Stimulated activated naive CD8-positive, alpha-beta T cell treated with anti-CD3 and anti-CD28 coated beads, Interleukin-15, Interleukin-2, amounts not matched to agents 100 ng/mL and 50 ng/mL, for 24 hours (primary cell): ENCODE data around the gene WNT2B.

Experiments used
- H3K27ac Mint-ChIP-seq: one replicate; pipeline ENCODE4 v1.8.0; 2021; ENCODE audit warnings: mild to moderate bottlenecking, mixed read lengths
- H3K27me3 Mint-ChIP-seq: one replicate; pipeline ENCODE4 v1.8.0; 2021; ENCODE audit warnings: mixed read lengths
- H3K36me3 Mint-ChIP-seq: one replicate; pipeline ENCODE4 v1.8.0; 2021; ENCODE audit warnings: low read depth, mixed read lengths
- H3K4me1 Mint-ChIP-seq: one replicate; pipeline ENCODE4 v1.8.0; 2021; ENCODE audit warnings: low read depth, mixed read lengths
- H3K4me3 Mint-ChIP-seq: one replicate; pipeline ENCODE4 v1.8.0; 2021; ENCODE audit warnings: mild to moderate bottlenecking, mixed read lengths
- H3K9me3 Mint-ChIP-seq: one replicate; pipeline ENCODE4 v1.8.0; 2021; ENCODE audit warnings: mixed read lengths

Gene WNT2B

DNA sequence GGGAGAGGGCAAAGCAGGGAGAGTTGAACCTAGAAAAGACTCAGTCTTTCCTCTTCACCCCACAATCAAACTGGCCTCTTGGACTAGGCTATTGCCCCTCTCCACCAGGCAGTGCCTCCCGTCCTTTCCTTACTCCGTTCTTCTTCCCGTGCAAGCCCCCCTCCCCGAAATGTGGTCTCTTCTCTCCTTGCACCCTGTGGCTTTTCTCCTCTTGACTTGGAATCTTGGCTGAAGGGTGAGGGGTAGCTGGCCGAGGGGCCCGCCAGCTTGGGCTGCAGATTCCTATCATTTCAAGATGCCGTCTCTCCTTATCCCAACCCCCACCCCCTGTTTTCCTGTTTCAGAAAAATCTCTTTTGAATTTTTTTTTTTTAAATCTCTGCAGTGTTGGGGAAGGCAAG lies 1.6 kb downstream of the WNT2B start:
- Mint-ChIP-seq H3K4me3 (no peak overlapping the region), H3K4me1 (no peaks in the 10 kb centered on the region)

DNA sequence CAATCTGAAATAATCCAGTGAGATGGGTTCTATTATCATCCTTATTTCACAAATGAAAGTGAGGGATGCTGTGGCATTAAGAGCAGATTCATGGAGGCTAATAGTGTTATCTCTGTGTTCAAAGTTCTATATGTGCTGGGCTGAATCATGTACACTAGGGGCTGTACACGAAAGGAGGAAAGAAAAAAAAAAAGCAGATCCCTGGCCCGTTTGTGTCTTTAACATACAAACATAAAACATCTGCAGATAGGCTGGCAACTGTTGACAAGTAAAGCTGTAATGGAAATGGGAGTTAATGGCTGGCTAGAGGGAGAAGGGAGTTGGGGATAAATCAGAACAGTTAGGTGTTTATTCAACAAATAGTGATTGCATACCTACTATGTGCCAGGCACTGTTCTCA lies 3.1 kb downstream of the WNT2B start:
- Mint-ChIP-seq H3K36me3 (no peaks in the 10 kb centered on the region), H3K9me3 (no peaks in the 10 kb centered on the region), H3K27ac (no peak overlapping the region), H3K4me3 (no peak overlapping the region), H3K27me3 (peaks cover 23% of the 10 kb centered on the region), H3K4me1 (no peaks in the 10 kb centered on the region)

More for the DNA sequence above, 1.6 kb downstream of the WNT2B start:
- Mint-ChIP-seq H3K27ac (no peak overlapping the region), H3K27me3 (peaks cover 26% of the 10 kb centered on the region), H3K36me3 (no peaks in the 10 kb centered on the region), H3K9me3 (no peaks in the 10 kb centered on the region)

DNA sequence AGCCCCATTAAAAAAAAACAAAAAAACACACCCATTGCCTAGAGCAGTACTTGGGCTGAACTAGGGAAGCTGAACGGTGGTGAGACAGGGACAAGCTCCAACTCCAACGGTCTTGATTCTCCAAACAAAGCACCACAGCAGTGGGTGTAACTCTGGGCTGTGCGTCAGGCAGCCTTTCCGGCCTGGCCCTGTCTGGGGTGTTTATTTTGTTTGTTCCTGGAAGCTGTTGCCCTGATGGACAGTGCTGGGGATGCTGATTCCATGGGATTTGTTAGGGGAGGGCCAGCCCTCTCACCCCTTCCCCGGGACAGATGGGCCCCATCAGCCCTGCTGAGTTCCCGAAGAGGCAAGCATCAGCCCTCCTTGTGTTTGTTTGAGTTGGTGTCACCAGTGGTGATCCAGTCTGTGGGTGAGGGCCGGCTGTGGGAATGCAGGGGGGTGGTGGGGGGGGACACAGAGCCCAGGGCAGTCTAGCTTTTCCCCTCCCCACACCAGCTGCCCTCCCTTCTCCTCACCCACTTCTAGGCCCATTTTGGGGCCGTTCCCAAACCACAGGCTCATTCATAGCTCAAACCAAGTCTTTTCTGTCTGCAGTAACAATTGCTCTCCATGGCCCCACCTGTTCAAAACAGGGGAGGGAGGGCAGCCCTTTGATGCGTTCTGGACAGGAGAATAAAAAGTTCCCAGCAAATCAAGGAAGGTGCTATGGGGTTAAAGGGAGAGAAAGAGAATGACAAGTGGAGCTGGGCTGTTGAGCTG lies 4.5 kb downstream of the WNT2B start:
- Mint-ChIP-seq H3K27me3 (peaks cover 15% of the 10 kb centered on the region), H3K27ac (no peak overlapping the region), H3K36me3 (no peaks in the 10 kb centered on the region), H3K4me3 (no peak overlapping the region), H3K9me3 (no peaks in the 10 kb centered on the region), H3K4me1 (no peaks in the 10 kb centered on the region)

DNA sequence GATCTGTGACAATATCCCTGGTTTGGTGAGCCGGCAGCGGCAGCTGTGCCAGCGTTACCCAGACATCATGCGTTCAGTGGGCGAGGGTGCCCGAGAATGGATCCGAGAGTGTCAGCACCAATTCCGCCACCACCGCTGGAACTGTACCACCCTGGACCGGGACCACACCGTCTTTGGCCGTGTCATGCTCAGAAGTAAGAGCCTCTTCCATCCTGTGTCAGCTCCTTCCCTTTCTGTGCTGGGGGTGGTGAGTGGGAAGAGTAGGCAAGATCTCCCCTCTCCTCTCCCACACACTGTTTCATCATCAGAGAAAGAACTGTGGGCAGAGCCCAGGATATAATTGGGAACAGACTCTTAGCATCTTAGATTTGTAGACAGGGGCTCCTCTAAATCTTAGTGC lies 6.1 kb downstream of the WNT2B start:
- Mint-ChIP-seq H3K4me1 (no peaks in the 10 kb centered on the region), H3K27ac (no peak overlapping the region), H3K36me3 (no peaks in the 10 kb centered on the region), H3K4me3 (no peak overlapping the region), H3K9me3 (no peaks in the 10 kb centered on the region), H3K27me3 (peaks cover 9% of the 10 kb centered on the region)

DNA sequence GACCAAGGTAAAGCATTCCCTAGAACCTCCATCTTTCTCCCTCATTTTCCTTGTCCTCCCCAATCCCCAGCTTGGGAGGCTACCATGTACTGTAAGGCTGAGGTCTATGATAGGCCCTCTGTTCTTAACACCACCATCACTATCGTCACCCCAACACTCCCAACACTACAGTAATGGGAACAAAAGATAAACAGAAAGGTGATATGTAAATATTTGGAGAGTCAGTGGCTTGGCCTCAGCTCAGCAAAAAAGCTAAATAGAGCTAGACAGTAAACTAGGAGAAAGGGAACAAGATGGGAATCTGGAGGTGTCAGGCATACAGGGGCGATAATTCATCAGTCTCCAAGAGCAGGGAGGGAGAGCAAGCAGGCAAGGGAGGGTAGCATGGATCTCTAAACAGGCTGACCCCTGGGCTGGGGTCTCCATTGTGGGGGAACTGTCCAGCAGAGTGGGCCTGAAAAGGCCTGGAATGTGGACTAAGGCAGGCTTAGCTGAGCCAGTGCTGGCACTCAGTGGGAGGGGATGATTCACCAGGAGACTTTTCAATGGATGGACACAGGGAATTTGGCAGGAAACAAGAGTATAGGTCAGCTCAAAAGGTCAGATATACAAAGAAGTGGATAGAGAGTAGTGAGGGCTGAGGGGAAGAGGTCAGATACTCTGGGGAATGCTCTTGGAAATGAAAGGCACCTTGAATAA lies 6.7 kb downstream of the WNT2B start:
- no peaks in the 10 kb centered on the region for H3K36me3 Mint-ChIP-seq
- peaks cover 4% of the 10 kb centered on the region for H3K27me3 Mint-ChIP-seq
- no peaks in the 10 kb centered on the region for H3K9me3 Mint-ChIP-seq
- no peak overlapping the region for H3K4me3 Mint-ChIP-seq
- H3K4me1 Mint-ChIP-seq: no peaks in the 10 kb centered on the region
- no peak overlapping the region for H3K27ac Mint-ChIP-seq

DNA sequence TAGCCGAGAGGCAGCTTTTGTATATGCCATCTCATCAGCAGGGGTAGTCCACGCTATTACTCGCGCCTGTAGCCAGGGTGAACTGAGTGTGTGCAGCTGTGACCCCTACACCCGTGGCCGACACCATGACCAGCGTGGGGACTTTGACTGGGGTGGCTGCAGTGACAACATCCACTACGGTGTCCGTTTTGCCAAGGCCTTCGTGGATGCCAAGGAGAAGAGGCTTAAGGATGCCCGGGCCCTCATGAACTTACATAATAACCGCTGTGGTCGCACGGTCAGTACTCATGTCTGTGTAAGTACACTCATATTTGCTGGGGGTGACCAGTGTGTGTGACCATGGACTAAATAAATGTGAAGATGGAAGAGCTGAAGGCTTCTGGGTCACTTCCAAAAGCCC lies 7.4 kb downstream of the WNT2B start:
- Mint-ChIP-seq H3K4me1 (no peaks in the 10 kb centered on the region), H3K4me3 (no peak overlapping the region), H3K9me3 (no peaks in the 10 kb centered on the region), H3K27ac (no peak overlapping the region), H3K27me3 (no peaks in the 10 kb centered on the region), H3K36me3 (no peaks in the 10 kb centered on the region)

DNA sequence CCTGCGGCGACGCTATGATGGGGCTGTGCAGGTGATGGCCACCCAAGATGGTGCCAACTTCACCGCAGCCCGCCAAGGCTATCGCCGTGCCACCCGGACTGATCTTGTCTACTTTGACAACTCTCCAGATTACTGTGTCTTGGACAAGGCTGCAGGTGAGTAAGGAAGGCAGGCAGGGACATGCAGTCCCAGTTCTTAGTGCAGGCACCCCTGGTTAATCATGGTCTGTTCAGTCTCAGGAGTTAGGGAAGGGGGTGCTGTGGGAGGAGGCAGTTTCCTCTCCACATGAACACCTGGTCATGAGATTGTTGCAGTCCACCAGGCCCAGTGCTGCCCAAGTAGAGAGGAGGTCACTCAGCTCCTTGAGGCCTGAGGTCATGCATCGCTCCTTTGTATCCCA lies 8.5 kb downstream of the WNT2B start:
- H3K27me3 Mint-ChIP-seq: no peaks in the 10 kb centered on the region
- no peak overlapping the region for H3K4me3 Mint-ChIP-seq
- H3K36me3 Mint-ChIP-seq: no peaks in the 10 kb centered on the region
- H3K4me1 Mint-ChIP-seq: no peaks in the 10 kb centered on the region
- no peak overlapping the region for H3K27ac Mint-ChIP-seq
- no peaks in the 10 kb centered on the region for H3K9me3 Mint-ChIP-seq

DNA sequence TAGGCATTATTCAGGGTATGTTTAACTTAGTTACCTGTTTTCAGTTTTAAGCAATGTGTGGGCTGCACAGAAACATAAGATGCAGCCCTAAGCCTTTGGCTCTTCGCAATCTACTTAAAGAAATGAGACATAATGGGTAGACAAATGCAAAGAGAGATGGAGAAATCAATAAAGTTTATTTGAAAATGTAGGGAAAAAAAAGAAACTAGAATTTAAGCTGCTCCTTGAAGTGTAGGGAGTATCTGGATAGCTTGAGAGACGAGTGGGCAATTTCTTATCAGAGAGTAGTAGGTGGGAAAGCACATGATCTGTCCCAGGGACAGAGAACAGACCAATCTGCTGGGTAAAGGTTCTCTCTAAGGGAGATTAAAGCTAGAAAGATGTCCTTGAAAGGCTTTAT lies 8.9 kb downstream of the WNT2B start:
- no peaks in the 10 kb centered on the region for H3K4me1 Mint-ChIP-seq
- no peak overlapping the region for H3K4me3 Mint-ChIP-seq
- no peak overlapping the region for H3K27ac Mint-ChIP-seq
- H3K36me3 Mint-ChIP-seq: no peaks in the 10 kb centered on the region
- H3K27me3 Mint-ChIP-seq: no peaks in the 10 kb centered on the region
- no peaks in the 10 kb centered on the region for H3K9me3 Mint-ChIP-seq

DNA sequence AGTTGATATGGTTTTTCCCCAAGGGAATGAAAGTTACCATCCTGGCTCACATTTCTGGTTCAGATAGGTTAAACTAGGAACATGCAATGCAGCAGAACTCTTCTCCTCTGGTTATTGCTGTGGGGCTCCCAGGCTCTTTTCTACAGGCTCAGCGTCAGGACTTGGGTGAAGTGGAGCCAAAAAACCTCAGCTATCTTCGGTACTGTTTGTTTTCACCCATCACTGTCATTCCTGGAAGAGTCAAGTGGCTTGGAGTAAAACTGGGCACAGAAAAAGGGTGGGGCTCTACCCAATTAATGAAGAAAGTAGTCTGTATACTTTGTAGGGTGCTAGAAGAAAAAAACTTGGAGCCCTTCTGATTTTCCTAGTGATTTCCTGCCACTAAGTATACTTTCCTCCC lies 9.4 kb downstream of the WNT2B start:
- no peaks in the 10 kb centered on the region for H3K4me1 Mint-ChIP-seq
- H3K36me3 Mint-ChIP-seq: no peaks in the 10 kb centered on the region
- H3K4me3 Mint-ChIP-seq: no peak overlapping the region
- no peaks in the 10 kb centered on the region for H3K9me3 Mint-ChIP-seq
- no peaks in the 10 kb centered on the region for H3K27me3 Mint-ChIP-seq
- H3K27ac Mint-ChIP-seq: no peak overlapping the region

DNA sequence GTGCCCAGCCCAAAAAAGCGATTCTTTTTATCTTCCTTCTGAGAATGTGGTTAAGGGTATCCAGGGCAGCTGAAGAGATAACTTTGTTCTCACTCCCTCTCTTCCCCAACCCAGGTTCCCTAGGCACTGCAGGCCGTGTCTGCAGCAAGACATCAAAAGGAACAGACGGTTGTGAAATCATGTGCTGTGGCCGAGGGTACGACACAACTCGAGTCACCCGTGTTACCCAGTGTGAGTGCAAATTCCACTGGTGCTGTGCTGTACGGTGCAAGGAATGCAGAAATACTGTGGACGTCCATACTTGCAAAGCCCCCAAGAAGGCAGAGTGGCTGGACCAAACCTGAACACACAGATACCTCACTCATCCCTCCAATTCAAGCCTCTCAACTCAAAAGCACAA lies 11.4 kb downstream of the WNT2B start:
- peaks cover 7% of the 10 kb centered on the region for H3K36me3 Mint-ChIP-seq
- no peak overlapping the region for H3K27ac Mint-ChIP-seq
- no peaks in the 10 kb centered on the region for H3K4me1 Mint-ChIP-seq
- H3K4me3 Mint-ChIP-seq: no peak overlapping the region
- no peaks in the 10 kb centered on the region for H3K27me3 Mint-ChIP-seq
- no peaks in the 10 kb centered on the region for H3K9me3 Mint-ChIP-seq

DNA sequence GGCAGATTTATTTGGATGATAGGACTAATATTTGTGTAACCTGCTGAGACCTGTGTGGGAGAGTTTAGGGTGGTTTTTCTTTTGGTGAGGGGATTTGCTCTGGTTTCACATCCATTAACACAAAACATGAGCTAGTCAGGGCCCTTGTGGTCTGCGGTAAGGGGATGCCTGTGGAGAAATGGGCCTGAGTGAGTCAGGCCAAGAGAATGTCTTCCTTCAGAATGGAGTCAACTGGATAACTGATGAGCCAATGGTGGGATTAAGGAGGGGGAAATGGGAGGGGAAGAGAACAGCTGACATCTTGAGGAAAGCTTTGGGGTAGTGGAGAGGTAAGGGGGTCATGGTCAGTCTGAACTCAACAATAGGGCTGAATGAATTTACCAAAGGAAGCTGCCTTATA lies 13.9 kb downstream of the WNT2B start:
- H3K36me3 Mint-ChIP-seq: peaks cover 7% of the 10 kb centered on the region
- no peak overlapping the region for H3K27ac Mint-ChIP-seq
- H3K4me1 Mint-ChIP-seq: no peaks in the 10 kb centered on the region

DNA sequence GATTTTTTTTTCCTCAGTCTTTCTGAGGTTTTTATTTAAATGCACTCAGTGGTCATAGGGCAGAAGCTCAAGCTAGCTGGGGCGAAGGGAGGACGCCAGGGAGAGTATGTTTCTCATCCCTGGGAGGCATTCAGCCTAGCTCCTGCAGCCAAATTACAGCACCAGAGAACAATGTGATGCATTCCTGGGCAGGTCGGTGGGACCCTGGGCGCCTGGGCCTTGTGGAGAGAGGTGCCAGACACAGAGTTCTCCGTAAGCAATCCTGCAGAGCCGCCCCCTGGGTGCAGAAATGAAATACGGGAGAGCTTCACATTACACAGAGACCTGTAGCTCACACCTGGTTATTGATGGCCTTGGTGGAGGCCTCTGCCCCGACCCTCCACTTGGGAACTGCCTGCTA lies 15.5 kb downstream of the WNT2B start:
- no peak overlapping the region for H3K4me3 Mint-ChIP-seq
- no peaks in the 10 kb centered on the region for H3K4me1 Mint-ChIP-seq
- no peaks in the 10 kb centered on the region for H3K27me3 Mint-ChIP-seq
- no peak overlapping the region for H3K27ac Mint-ChIP-seq
- peaks cover 7% of the 10 kb centered on the region for H3K36me3 Mint-ChIP-seq
- no peaks in the 10 kb centered on the region for H3K9me3 Mint-ChIP-seq

More for the DNA sequence above, 13.9 kb downstream of the WNT2B start:
- Mint-ChIP-seq H3K27me3 (no peaks in the 10 kb centered on the region), H3K4me3 (no peak overlapping the region), H3K9me3 (no peaks in the 10 kb centered on the region)

DNA sequence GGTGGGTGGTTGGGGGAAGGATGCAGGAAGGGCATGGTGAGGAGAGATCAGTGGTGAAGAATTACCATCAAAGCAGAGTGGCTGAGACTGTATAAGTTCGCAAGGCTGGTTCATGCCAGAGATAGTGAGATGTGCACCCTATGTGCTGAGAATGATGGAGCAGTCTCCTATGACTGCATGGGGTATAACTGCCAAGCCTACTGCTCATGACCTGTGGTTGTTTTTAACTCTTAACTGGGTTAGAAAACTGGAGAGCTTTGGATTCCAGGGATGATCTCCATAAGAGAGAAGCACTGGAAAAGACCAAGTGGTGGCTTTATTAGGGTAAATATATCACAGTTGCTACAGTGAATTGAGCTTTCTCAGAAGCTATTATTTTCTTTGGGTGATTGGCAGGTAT lies 16.2 kb downstream of the WNT2B start:
- Mint-ChIP-seq H3K4me1 (no peaks in the 10 kb centered on the region), H3K27ac (no peak overlapping the region), H3K27me3 (no peaks in the 10 kb centered on the region), H3K9me3 (no peaks in the 10 kb centered on the region), H3K36me3 (peaks cover 7% of the 10 kb centered on the region), H3K4me3 (no peak overlapping the region)

DNA sequence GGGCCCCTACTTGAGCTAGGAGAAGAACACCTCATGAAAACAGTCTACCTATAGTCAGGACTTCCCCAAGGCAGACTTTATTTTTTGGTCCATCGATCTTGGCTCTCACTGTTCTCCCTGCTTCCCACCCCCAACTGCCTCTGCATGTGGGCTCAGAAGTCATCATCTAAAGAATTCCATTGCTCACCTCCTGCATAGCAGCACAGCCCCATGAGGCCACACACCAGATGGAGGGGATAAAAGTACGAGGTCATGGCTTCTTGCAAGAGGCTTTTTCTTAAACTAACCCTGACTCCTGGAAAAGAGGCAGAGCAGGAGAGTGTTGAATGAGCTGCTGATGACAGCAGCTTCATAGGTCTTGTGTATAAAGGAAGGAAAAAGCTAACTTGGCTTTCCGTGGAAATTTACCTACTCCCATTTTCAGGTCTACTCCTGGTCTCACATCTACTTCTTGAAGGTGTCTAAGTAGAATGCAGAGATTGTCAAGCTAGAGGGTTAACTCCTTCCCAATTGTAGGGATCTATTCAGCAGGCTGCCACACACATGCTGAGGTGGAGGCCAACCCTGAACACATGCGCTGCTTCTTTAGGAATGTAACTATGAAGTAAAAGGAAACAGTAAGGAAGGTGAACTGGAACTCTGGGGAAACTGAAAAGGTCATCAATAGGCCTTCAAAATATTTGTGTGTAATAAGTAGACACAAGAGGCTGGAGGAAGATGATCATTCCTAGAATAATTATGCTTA lies 18.7 kb downstream of the WNT2B start:
- Mint-ChIP-seq H3K27me3 (no peaks in the 10 kb centered on the region), H3K27ac (no peak overlapping the region), H3K4me1 (no peaks in the 10 kb centered on the region), H3K36me3 (peaks cover 7% of the 10 kb centered on the region), H3K9me3 (no peaks in the 10 kb centered on the region), H3K4me3 (no peak overlapping the region)

DNA sequence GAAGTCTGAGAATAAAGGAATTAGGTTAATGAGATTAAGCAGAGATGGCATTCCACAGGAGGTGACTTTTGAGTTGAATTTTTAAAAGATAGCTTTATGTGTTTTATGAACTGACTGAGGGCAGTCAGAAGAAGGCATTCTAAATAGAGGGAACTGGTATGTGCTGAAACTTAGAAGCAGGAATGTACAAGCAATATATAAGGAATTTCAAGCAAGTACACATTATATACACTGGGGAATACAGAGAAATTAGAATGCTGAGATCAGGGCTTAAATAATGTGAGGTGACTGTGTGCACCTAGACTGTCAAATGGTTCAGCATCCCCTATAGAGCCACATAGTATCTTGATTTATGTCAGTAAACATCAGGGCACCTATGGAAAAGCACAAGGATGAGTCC lies 19.3 kb downstream of the WNT2B start:
- H3K36me3 Mint-ChIP-seq: peaks cover 7% of the 10 kb centered on the region
- no peak overlapping the region for H3K27ac Mint-ChIP-seq
- no peaks in the 10 kb centered on the region for H3K27me3 Mint-ChIP-seq
- no peak overlapping the region for H3K4me3 Mint-ChIP-seq
- no peaks in the 10 kb centered on the region for H3K9me3 Mint-ChIP-seq
- H3K4me1 Mint-ChIP-seq: no peaks in the 10 kb centered on the region
